GM21786 (cell line): ENCODE results near the gene UBXN10.

ENCODE experiments used
- ATAC-seq: cut with Tn5 transposase; IDR thresholded peaks from one replicate; pipeline ENCODE4 v1.9.1; 2021; ENCODE audit not compliant: unreplicated experiment

Gene UBXN10

DNA sequence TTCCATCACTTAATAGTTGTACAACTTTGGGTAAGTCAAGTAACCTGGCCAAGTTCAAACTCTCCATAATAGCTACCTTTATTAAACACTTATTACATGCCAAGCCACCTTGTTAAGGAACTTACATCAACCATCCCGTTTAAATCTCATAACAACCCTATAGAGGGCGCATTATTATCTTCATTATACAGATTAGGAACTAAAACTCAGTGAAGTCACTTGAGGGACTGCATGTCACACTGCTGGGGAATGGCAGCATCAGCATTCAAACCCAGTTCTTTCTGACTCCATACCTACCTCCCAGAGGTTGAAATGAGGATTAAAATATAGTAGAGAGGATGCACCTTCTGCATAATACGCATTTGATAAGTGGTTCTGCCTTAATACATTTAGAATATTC is 47.5 kb downstream of the UBXN10 start:
- no peak for ATAC-seq

DNA sequence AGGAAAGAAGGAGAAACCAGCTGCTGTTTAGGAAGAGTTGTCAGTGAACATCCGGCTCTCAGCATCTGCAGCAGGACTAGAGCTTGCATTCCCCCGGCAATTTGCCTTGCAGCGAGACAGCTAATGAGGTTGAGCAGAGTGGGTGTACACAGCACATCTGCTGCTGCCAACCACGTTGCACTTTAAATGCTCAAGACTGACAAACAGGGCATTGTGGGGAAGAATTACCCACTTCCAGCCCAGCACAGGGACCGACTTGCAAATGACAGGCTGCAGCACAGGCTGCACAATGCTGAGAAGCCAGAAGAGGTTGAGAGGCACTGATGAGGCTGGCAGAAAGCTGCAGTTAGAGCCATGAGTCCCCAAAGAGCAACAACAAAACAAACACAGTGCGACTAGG is 48.0 kb downstream of the UBXN10 start:
- no peak for ATAC-seq

- no peak for ATAC-seq
Observed at GRCh38 chr1:20234788-20235535, 49.1 kb downstream of the UBXN10 start.

- no peak for ATAC-seq
Observed at GRCh38 chr1:20237646-20238045, 51.8 kb downstream of the UBXN10 start.

DNA sequence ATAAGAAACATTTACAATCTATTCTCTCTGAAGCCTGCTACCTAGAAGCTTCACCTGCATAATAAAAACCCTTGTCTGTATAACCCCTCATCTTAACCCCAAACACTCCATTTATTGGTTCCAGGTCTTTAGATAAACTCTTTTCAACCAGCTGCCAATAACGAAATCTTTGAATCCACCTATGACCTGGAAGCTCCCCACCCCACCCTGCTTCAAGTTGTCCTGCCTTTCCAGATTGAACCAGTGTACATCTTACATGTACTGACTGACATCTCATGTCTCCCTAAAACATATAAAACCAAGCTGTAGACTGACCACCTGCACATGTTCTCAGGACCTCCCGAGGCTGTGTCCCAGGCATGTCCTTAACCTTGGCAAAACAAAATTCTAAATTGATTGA is 54.1 kb downstream of the UBXN10 start:
- ATAC-seq = no peak

DNA sequence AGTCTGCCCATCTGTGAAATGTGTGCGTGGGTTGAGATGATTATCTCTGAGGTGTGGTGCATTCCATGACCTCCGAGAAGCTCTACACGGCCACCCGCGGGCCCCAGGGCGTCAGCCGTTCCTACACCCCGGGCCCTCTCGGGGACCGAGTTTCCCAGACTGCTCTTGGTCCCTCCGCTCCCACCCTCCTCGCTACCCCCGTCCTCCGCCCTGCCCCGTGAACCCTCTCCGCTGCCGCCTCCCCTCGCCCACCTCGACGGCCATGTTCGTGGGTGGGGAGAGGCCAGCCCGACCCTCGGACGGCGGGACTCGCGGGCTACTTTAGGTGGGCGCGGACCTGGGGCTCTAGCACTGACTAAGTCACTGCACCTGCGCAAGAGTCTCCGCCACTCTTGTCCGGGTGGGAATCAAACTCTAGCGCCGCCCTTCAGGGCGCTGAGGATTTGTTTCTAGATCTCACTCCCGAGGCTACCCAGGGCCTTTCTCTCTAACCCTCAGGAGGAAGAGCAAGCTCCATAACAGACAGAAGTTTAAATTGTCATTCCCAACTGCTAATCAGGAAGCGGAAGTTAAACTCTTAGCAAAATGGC is 57.1 kb downstream of the UBXN10 start:
- no peak for ATAC-seq
